HEK293 (cell line): Measurements from ENCODE around the gene UGT1A7.

Source experiments
- CTCF ChIA-PET: fragments of 350-600 bp; formaldehyde crosslinking; extraction: SDS; loops from one replicate; lab custom pipeline; 2021; ENCODE audit warnings: antibody characterized with exemption; lab: Yijun Ruan, JAX
- POLR2A ChIA-PET: fragments of 300-600 bp; formaldehyde crosslinking; extraction: SDS; loops from one replicate; lab custom pipeline; 2020; ENCODE audit warnings: antibody characterized with exemption, inconsistent platforms; lab: Yijun Ruan, JAX
- H3K27ac ChIP-seq: fragments of 200-500 bp; sonication (Bioruptor generic); 2 replicates; pipeline ENCODE4 v1.5.1; 2014; ENCODE audit warnings: low read depth, low read length, control low read depth, inconsistent platforms; ENCODE audit errors: extremely low read depth
- H3K36me3 ChIP-seq, 2 experiments: fragments of 200-500 bp in 1 of 2; sonication (Bioruptor generic) in 1 of 2; 1 replicate in 1 of 2; 2 replicates in 1 of 2; pipeline ENCODE4 v1.5.1; 2014 to 2017; ENCODE audit warnings: inconsistent platforms in 2 of 2, low read length in 2 of 2; ENCODE audit not compliant: control insufficient read depth in 2 of 2, insufficient read depth in 1 of 2
- H3K4me1 ChIP-seq: fragments of 200-500 bp; sonication (Bioruptor generic); 2 replicates; pipeline ENCODE4 v1.5.1; 2014; ENCODE audit warnings: mild to moderate bottlenecking, low read length, inconsistent platforms; ENCODE audit not compliant: control insufficient read depth, insufficient read depth
- H3K4me3 ChIP-seq: 2 replicates; pipeline ENCODE4 v1.5.1; 2011; ENCODE audit warnings: low read depth, mild to moderate bottlenecking, control low read depth, low read length, moderate library complexity
- H3K9me3 ChIP-seq: fragments of 200-500 bp; sonication (Bioruptor generic); 2 replicates; pipeline ENCODE4 v1.5.1; 2014; ENCODE audit warnings: low read depth, low read length, inconsistent platforms; ENCODE audit not compliant: control insufficient read depth, insufficient read depth
- GLIS1 ChIP-seq: fragments of 450-650 bp; formaldehyde crosslinking; IDR thresholded peaks from 2 replicates; pipeline ENCODE4 v1.5.1; 2016; ENCODE audit warnings: missing biosample characterization, missing genetic modification characterization
- KLF16 ChIP-seq: fragments of 450-650 bp; formaldehyde crosslinking; IDR thresholded peaks from 2 replicates; pipeline ENCODE4 v1.5.1; 2017; ENCODE audit warnings: missing biosample characterization, missing genetic modification characterization
- MEIS1 ChIP-seq: sonication (generic); formaldehyde crosslinking; IDR thresholded peaks from 2 replicates; pipeline ENCODE4 v1.8.1; 2022; ENCODE audit warnings: missing genetic modification reagents, mild to moderate bottlenecking, borderline replicate concordance
- MZF1 ChIP-seq: fragments of 450-650 bp; formaldehyde crosslinking; IDR thresholded peaks from 2 replicates; pipeline ENCODE4 v1.5.1; 2017; ENCODE audit warnings: missing biosample characterization, missing genetic modification characterization, borderline replicate concordance
- PRDM10 ChIP-seq: fragments of 450-650 bp; formaldehyde crosslinking; IDR thresholded peaks from 2 replicates; pipeline ENCODE4 v1.5.1; 2016; ENCODE audit warnings: missing biosample characterization, missing genetic modification characterization
- SP7 ChIP-seq: fragments of 450-650 bp; formaldehyde crosslinking; IDR thresholded peaks from 2 replicates; pipeline ENCODE4 v1.5.1; 2016; ENCODE audit warnings: missing biosample characterization, missing genetic modification characterization
- TCF7L2 ChIP-seq: IDR thresholded peaks from 2 replicates; pipeline ENCODE4 v1.6.1; 2011; ENCODE audit warnings: low read depth, mild to moderate bottlenecking, inconsistent platforms, low read length, moderate library complexity, borderline replicate concordance
- ZBTB48 ChIP-seq: fragments of 450-650 bp; formaldehyde crosslinking; IDR thresholded peaks from 2 replicates; pipeline ENCODE4 v1.5.1; 2016; ENCODE audit warnings: missing biosample characterization, missing genetic modification characterization
- ZFHX2 ChIP-seq: fragments of 450-650 bp; formaldehyde crosslinking; conservative IDR thresholded peaks from 2 replicates; pipeline ENCODE4 v1.5.1; 2016; ENCODE audit warnings: missing biosample characterization, missing genetic modification characterization
- ZNF302 ChIP-seq: fragments of 450-650 bp; formaldehyde crosslinking; IDR thresholded peaks from 2 replicates; pipeline ENCODE4 v1.5.1; 2016; ENCODE audit warnings: missing biosample characterization, missing genetic modification characterization, low read depth
- ZNF529 ChIP-seq: fragments of 450-650 bp; formaldehyde crosslinking; IDR thresholded peaks from 2 replicates; pipeline ENCODE4 v1.5.1; 2017; ENCODE audit warnings: missing genetic modification characterization, missing biosample characterization; ENCODE audit not compliant: insufficient replicate concordance
- ZNF544 ChIP-seq: fragments of 450-650 bp; formaldehyde crosslinking; IDR thresholded peaks from 2 replicates; pipeline ENCODE4 v1.5.0; 2017; ENCODE audit warnings: missing biosample characterization, missing genetic modification characterization
- ZNF561 ChIP-seq: fragments of 450-650 bp; IDR thresholded peaks from 2 replicates; pipeline ENCODE4 v1.5.1; 2018; ENCODE audit warnings: missing biosample characterization, missing genetic modification characterization, borderline replicate concordance
- ZNF585B ChIP-seq: fragments of 450-650 bp; formaldehyde crosslinking; IDR thresholded peaks from 2 replicates; pipeline ENCODE4 v1.5.1; 2016; ENCODE audit warnings: missing biosample characterization, missing genetic modification characterization
- ZNF623 ChIP-seq: fragments of 450-650 bp; formaldehyde crosslinking; IDR thresholded peaks from 2 replicates; pipeline ENCODE4 v1.5.1; 2016; ENCODE audit warnings: missing biosample characterization, missing genetic modification characterization
- ZNF768 ChIP-seq: fragments of 450-650 bp; formaldehyde crosslinking; IDR thresholded peaks from 2 replicates; pipeline ENCODE4 v1.5.1; 2018; ENCODE audit warnings: missing biosample characterization, mild to moderate bottlenecking, missing genetic modification characterization
- ZNF776 ChIP-seq: fragments of 450-650 bp; formaldehyde crosslinking; IDR thresholded peaks from 2 replicates; pipeline ENCODE4 v1.5.0; 2017; ENCODE audit warnings: missing biosample characterization, missing genetic modification characterization, borderline replicate concordance
- ZNF837 ChIP-seq: fragments of 450-650 bp; formaldehyde crosslinking; IDR thresholded peaks from 2 replicates; pipeline ENCODE4 v1.5.1; 2016; ENCODE audit warnings: missing biosample characterization, missing genetic modification characterization
- ZSCAN23 ChIP-seq: fragments of 450-650 bp; formaldehyde crosslinking; IDR thresholded peaks from 2 replicates; pipeline ENCODE4 v1.5.1; 2016; ENCODE audit warnings: missing biosample characterization, missing genetic modification characterization
- TF ChIP-seq, protein P1 (sequence below): fragments of 450-650 bp; formaldehyde crosslinking; IDR thresholded peaks from 2 replicates; pipeline ENCODE4 v1.5.1; 2016; ENCODE audit warnings: missing biosample characterization, missing genetic modification characterization, borderline replicate concordance

The UGT1A7 gene

DNA sequence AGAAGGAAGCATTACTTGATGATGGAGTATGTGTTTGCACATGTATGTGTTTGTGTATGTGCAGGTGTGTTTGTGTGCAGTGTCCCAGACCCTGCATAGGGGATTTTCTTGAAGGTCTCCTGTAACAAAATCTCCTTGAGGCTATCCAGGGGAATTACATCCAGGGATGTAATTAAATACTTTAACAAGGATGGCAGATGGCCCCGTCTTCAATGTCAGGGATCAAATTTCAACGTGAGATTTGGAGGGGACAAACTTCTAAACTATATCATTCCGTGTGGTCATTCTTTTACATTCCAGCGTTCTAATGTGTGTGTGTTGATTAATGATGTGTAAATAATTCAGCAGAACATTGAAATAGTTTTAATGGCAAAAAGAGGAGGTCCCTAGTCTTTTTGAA, 6.7 kb upstream of the UGT1A7 start:
- peaks cover 4% of the 10 kb centered on the region; the same call in 1 of the 2 replicates for H3K4me1 ChIP-seq
- TF ChIP-seq ZNF302 (tag by site-specific recombination) (no peak), ZBTB48 (tag by site-specific recombination) (no peak), ZSCAN23 (tag by site-specific recombination) (no peak), GLIS1 (tag by site-specific recombination) (peak; percentile 65), TCF7L2 (no peak), PRDM10 (tag by site-specific recombination) (peak; percentile 43), SP7 (peak; percentile 80), ZNF585B (no peak), MEIS1 (CRISPR knock-in tag) (no peak), ZNF623 (tag by site-specific recombination) (no peak), ZFHX2 (no peak), ZNF768 (tag by site-specific recombination) (no peak), ZNF544 (tag by site-specific recombination) (no peak), MZF1 (tag by site-specific recombination) (peak; percentile 60; the same call in 1 of the 2 replicates)
- H3K36me3 ChIP-seq: no peaks in the 10 kb centered on the region
- ChIA-PET CTCF (no interaction called here), POLR2A (no interaction called here)
- no peaks in the 10 kb centered on the region for H3K9me3 ChIP-seq
- no peak overlapping the region for H3K27ac ChIP-seq
- no peak overlapping the region for H3K4me3 ChIP-seq

- no peaks in the 10 kb centered on the region for H3K9me3 ChIP-seq
- TF ChIP-seq ZNF776 (tag by site-specific recombination) (no peak), KLF16 (tag by site-specific recombination) (no peak), ZNF529 (tag by site-specific recombination) (no peak), ZNF837 (tag by site-specific recombination) (no peak), ZNF561 (tag by site-specific recombination) (no peak)
- TF ChIP-seq, protein P1, sequence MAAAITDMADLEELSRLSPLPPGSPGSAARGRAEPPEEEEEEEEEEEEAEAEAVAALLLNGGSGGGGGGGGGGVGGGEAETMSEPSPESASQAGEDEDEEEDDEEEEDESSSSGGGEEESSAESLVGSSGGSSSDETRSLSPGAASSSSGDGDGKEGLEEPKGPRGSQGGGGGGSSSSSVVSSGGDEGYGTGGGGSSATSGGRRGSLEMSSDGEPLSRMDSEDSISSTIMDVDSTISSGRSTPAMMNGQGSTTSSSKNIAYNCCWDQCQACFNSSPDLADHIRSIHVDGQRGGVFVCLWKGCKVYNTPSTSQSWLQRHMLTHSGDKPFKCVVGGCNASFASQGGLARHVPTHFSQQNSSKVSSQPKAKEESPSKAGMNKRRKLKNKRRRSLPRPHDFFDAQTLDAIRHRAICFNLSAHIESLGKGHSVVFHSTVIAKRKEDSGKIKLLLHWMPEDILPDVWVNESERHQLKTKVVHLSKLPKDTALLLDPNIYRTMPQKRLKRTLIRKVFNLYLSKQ (tag by site-specific recombination): no peak
- H3K4me1 ChIP-seq: peaks cover 4% of the 10 kb centered on the region; the same call in 1 of the 2 replicates
- CTCF ChIA-PET: interaction anchor here (1.5 kb wide), 1 partner anchor 36 kb away, joined by 4 read pairs; the partner anchor contains the start of gene UGT1A5
- H3K4me3 ChIP-seq: no peak overlapping the region
- H3K27ac ChIP-seq: no peak overlapping the region
- POLR2A ChIA-PET: no interaction called here
- no peaks in the 10 kb centered on the region for H3K36me3 ChIP-seq
Measured at GRCh38 chr2:233676046-233676445, 5.7 kb upstream of the UGT1A7 start.
